ENCODE results near the gene FAM72C. TPM values are rescaled to one million over a fixed set of nuclear protein-coding genes. Genes with fewer than 3 reads are reported as not detected.
"Not testable (repeated sequence)": the region's sequence is repeated elsewhere in the genome, so short reads cannot be mapped to it uniquely, and the experiment has no call there.

The FAM72C gene
- total RNA-seq, 1 donor from 2014 or later = 0.61 TPM

- H3K27me3 Mint-ChIP-seq (ENCODE audit: low read depth, unreplicated experiment); H3K4me3 ChIP-seq (ENCODE audit: insufficient read depth, low read depth, low read length); H3K9me3 Mint-ChIP-seq (ENCODE audit: unreplicated experiment); H3K27ac Mint-ChIP-seq (ENCODE audit: unreplicated experiment); H3K36me3 ChIP-seq (ENCODE audit: insufficient read depth, low read length); H3K4me3 Mint-ChIP-seq (ENCODE audit: unreplicated experiment); H3K9me3 ChIP-seq (ENCODE audit: insufficient read depth, low read depth, low read length); FAIRE-seq; H3K79me2 ChIP-seq (ENCODE audit: insufficient read depth, low read length); H3K36me3 Mint-ChIP-seq (ENCODE audit: low read depth, unreplicated experiment); DNase-seq (ENCODE audit: low read depth); H3K9ac ChIP-seq (ENCODE audit: low read length); H3K4me2 ChIP-seq (ENCODE audit: low read length); H3K27me3 ChIP-seq (ENCODE audit: insufficient read depth, low read length); H2AFZ ChIP-seq (ENCODE audit: low read depth, low read length); H3K4me1 Mint-ChIP-seq (ENCODE audit: low read depth, unreplicated experiment); H4K20me1 ChIP-seq (ENCODE audit: insufficient read depth, low read length); H3K27ac ChIP-seq (ENCODE audit: low read depth, low read length); H3K4me1 ChIP-seq (ENCODE audit: insufficient read depth, low read length): not testable (repeated sequence)
Observed at GRCh38 chr1:144014121-144014520, 42.3 kb upstream of the FAM72C start.

GRCh38 chr1:144012168-144012733 is 40.5 kb upstream of the FAM72C start:
- H3K4me1 ChIP-seq (ENCODE audit: insufficient read depth, low read length); H3K9me3 Mint-ChIP-seq (ENCODE audit: unreplicated experiment); FAIRE-seq; DNase-seq (ENCODE audit: low read depth); H3K4me3 Mint-ChIP-seq (ENCODE audit: unreplicated experiment); H3K27me3 Mint-ChIP-seq (ENCODE audit: low read depth, unreplicated experiment); H4K20me1 ChIP-seq (ENCODE audit: insufficient read depth, low read length); H3K36me3 Mint-ChIP-seq (ENCODE audit: low read depth, unreplicated experiment); H3K27me3 ChIP-seq (ENCODE audit: insufficient read depth, low read length); H3K27ac Mint-ChIP-seq (ENCODE audit: unreplicated experiment); H3K79me2 ChIP-seq (ENCODE audit: insufficient read depth, low read length); H3K9me3 ChIP-seq (ENCODE audit: insufficient read depth, low read depth, low read length); H2AFZ ChIP-seq (ENCODE audit: low read depth, low read length); H3K4me2 ChIP-seq (ENCODE audit: low read length); H3K4me3 ChIP-seq (ENCODE audit: insufficient read depth, low read depth, low read length); H3K27ac ChIP-seq (ENCODE audit: low read depth, low read length); H3K36me3 ChIP-seq (ENCODE audit: insufficient read depth, low read length); H3K9ac ChIP-seq (ENCODE audit: low read length); H3K4me1 Mint-ChIP-seq (ENCODE audit: low read depth, unreplicated experiment): not testable (repeated sequence)

GRCh38 chr1:144009410-144009809 is 37.6 kb upstream of the FAM72C start:
- not testable (repeated sequence) for H3K4me1 Mint-ChIP-seq (ENCODE audit: low read depth, unreplicated experiment); H3K27ac ChIP-seq (ENCODE audit: low read depth, low read length); FAIRE-seq; DNase-seq (ENCODE audit: low read depth); H3K27me3 ChIP-seq (ENCODE audit: insufficient read depth, low read length); H3K4me2 ChIP-seq (ENCODE audit: low read length); H3K4me1 ChIP-seq (ENCODE audit: insufficient read depth, low read length); H3K9me3 ChIP-seq (ENCODE audit: insufficient read depth, low read depth, low read length); H3K4me3 Mint-ChIP-seq (ENCODE audit: unreplicated experiment); H3K9ac ChIP-seq (ENCODE audit: low read length); H3K36me3 Mint-ChIP-seq (ENCODE audit: low read depth, unreplicated experiment); H4K20me1 ChIP-seq (ENCODE audit: insufficient read depth, low read length); H3K79me2 ChIP-seq (ENCODE audit: insufficient read depth, low read length); H3K27me3 Mint-ChIP-seq (ENCODE audit: low read depth, unreplicated experiment); H3K9me3 Mint-ChIP-seq (ENCODE audit: unreplicated experiment); H2AFZ ChIP-seq (ENCODE audit: low read depth, low read length); H3K4me3 ChIP-seq (ENCODE audit: insufficient read depth, low read depth, low read length); H3K27ac Mint-ChIP-seq (ENCODE audit: unreplicated experiment); H3K36me3 ChIP-seq (ENCODE audit: insufficient read depth, low read length)

GRCh38 chr1:144004259-144004658 is 32.5 kb upstream of the FAM72C start:
- not testable (repeated sequence) for H3K36me3 Mint-ChIP-seq (ENCODE audit: low read depth, unreplicated experiment); H3K4me3 ChIP-seq (ENCODE audit: insufficient read depth, low read depth, low read length); H3K79me2 ChIP-seq (ENCODE audit: insufficient read depth, low read length); H3K36me3 ChIP-seq (ENCODE audit: insufficient read depth, low read length); H3K9me3 Mint-ChIP-seq (ENCODE audit: unreplicated experiment); H3K4me1 ChIP-seq (ENCODE audit: insufficient read depth, low read length); H3K4me3 Mint-ChIP-seq (ENCODE audit: unreplicated experiment); H3K4me1 Mint-ChIP-seq (ENCODE audit: low read depth, unreplicated experiment); H3K27ac Mint-ChIP-seq (ENCODE audit: unreplicated experiment); H3K4me2 ChIP-seq (ENCODE audit: low read length); H4K20me1 ChIP-seq (ENCODE audit: insufficient read depth, low read length); FAIRE-seq; H3K9me3 ChIP-seq (ENCODE audit: insufficient read depth, low read depth, low read length); DNase-seq (ENCODE audit: low read depth); H3K9ac ChIP-seq (ENCODE audit: low read length); H2AFZ ChIP-seq (ENCODE audit: low read depth, low read length); H3K27me3 Mint-ChIP-seq (ENCODE audit: low read depth, unreplicated experiment); H3K27ac ChIP-seq (ENCODE audit: low read depth, low read length); H3K27me3 ChIP-seq (ENCODE audit: insufficient read depth, low read length)

GRCh38 chr1:144003306-144004029 is 31.7 kb upstream of the FAM72C start:
- H3K79me2 ChIP-seq (ENCODE audit: insufficient read depth, low read length); H3K27ac ChIP-seq (ENCODE audit: low read depth, low read length); H3K27ac Mint-ChIP-seq (ENCODE audit: unreplicated experiment); H3K9me3 Mint-ChIP-seq (ENCODE audit: unreplicated experiment); H3K9me3 ChIP-seq (ENCODE audit: insufficient read depth, low read depth, low read length); H3K4me2 ChIP-seq (ENCODE audit: low read length); DNase-seq (ENCODE audit: low read depth); H3K27me3 ChIP-seq (ENCODE audit: insufficient read depth, low read length); H3K4me1 Mint-ChIP-seq (ENCODE audit: low read depth, unreplicated experiment); H2AFZ ChIP-seq (ENCODE audit: low read depth, low read length); H3K4me3 Mint-ChIP-seq (ENCODE audit: unreplicated experiment); H3K4me1 ChIP-seq (ENCODE audit: insufficient read depth, low read length); H3K36me3 Mint-ChIP-seq (ENCODE audit: low read depth, unreplicated experiment); H3K9ac ChIP-seq (ENCODE audit: low read length); H3K36me3 ChIP-seq (ENCODE audit: insufficient read depth, low read length); H3K27me3 Mint-ChIP-seq (ENCODE audit: low read depth, unreplicated experiment); H3K4me3 ChIP-seq (ENCODE audit: insufficient read depth, low read depth, low read length); FAIRE-seq; H4K20me1 ChIP-seq (ENCODE audit: insufficient read depth, low read length): not testable (repeated sequence)

GRCh38 chr1:144002141-144002881 is 30.5 kb upstream of the FAM72C start:
- not testable (repeated sequence) for H3K4me2 ChIP-seq (ENCODE audit: low read length); H3K36me3 Mint-ChIP-seq (ENCODE audit: low read depth, unreplicated experiment); H3K9ac ChIP-seq (ENCODE audit: low read length); H3K27ac ChIP-seq (ENCODE audit: low read depth, low read length); H3K4me1 Mint-ChIP-seq (ENCODE audit: low read depth, unreplicated experiment); H3K27ac Mint-ChIP-seq (ENCODE audit: unreplicated experiment); H3K9me3 Mint-ChIP-seq (ENCODE audit: unreplicated experiment); H3K9me3 ChIP-seq (ENCODE audit: insufficient read depth, low read depth, low read length); H3K79me2 ChIP-seq (ENCODE audit: insufficient read depth, low read length); H3K36me3 ChIP-seq (ENCODE audit: insufficient read depth, low read length); H3K27me3 Mint-ChIP-seq (ENCODE audit: low read depth, unreplicated experiment); FAIRE-seq; H3K27me3 ChIP-seq (ENCODE audit: insufficient read depth, low read length); H3K4me3 ChIP-seq (ENCODE audit: insufficient read depth, low read depth, low read length); H4K20me1 ChIP-seq (ENCODE audit: insufficient read depth, low read length); H2AFZ ChIP-seq (ENCODE audit: low read depth, low read length); DNase-seq (ENCODE audit: low read depth); H3K4me1 ChIP-seq (ENCODE audit: insufficient read depth, low read length); H3K4me3 Mint-ChIP-seq (ENCODE audit: unreplicated experiment)

Data from astrocyte (in vitro differentiated cells and primary cell).